Right ventricle myocardium superior (tissue), 1 donor: ENCODE measurements around the gene HDAC6. TPM values are rescaled to one million over a fixed set of nuclear protein-coding genes. Genes with fewer than 3 reads are reported as not detected.
"Not testable (repeated sequence)": the region's sequence is repeated elsewhere in the genome, so short reads cannot be mapped to it uniquely, and the experiment has no call there.

Experiments used
- ATAC-seq: fragments of 200-7000 bp; cut with Tn5 transposase; one replicate; pipeline ENCODE4 v1.9.1; 2020; ENCODE audit warnings: mild to moderate bottlenecking; ENCODE audit not compliant: poor library complexity
- DNase-seq: peaks from one replicate; pipeline ENCODE4 v3.0.0-alpha.2; 2020
- intact Hi-C: fragments of 100-400 bp; cut with DNase I; formaldehyde crosslinking; loops from one replicate; pipeline ENCODE4 v1.11.2; 2022
- total RNA-seq: library from RNA; stranded (reverse); fragmentation: NEBNext Ultra II Directional; extraction: Animal tissue kit (Norgen Biotek cat#: 25700); gene quantifications from one replicate; pipeline ENCODE4 v1.2.1, GENCODE V29; 2021
- donor health status: DM: no; HTN: yes; CAD: no; lungs with severe emphysema.

HDAC6 gene
- total RNA-seq, 1 donor from 2014 or later, result 35.3 TPM

DNA sequence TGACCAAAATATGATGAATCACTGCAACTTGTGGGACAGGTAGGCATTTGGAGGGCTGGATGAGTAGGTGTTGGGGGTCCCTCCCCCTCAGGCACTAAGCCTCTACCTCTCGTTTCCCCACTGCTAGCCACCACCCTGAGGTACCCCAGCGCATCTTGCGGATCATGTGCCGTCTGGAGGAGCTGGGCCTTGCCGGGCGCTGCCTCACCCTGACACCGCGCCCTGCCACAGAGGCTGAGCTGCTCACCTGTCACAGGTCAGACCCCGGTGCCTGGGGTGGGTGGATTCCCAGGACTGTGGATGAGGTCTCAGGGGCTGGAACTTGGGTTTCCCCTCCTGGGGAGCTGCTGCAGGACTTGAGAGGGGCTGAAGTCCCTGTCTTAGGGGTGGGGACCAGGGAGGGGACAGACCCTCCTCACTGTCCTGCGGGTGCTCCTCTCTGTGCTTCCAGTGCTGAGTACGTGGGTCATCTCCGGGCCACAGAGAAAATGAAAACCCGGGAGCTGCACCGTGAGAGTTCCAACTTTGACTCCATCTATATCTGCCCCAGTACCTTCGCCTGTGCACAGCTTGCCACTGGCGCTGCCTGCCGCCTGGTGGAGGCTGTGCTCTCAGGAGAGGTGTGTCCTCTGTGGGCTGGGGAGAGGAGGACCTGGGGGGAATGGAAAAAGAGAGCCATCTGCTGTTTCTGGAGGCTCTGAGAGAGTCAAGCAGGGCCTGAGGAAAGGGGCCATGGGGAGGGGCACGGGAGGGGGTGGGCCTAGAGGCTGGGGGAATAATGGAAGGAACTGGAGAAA lies 14.3 kb downstream of the HDAC6 start:
- ATAC-seq, result no peak
- intact Hi-C loops, result no loop called here
- no peak for DNase-seq

DNA sequence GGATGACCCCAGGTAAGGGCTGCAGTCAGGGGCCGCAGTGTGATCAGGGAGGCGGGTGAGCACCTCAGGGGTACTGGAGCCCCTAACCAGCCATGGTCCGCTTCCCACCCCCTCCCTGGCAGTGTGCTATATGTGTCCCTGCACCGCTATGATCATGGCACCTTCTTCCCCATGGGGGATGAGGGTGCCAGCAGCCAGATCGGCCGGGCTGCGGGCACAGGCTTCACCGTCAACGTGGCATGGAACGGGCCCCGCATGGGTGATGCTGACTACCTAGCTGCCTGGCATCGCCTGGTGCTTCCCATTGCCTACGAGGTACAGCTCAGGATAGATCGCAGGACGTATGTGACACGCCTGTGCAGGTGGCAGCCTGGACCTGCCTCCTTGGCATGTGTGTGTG lies 16.2 kb downstream of the HDAC6 start:
- intact Hi-C loops, result no loop called here
- DNase-seq (no peak), ATAC-seq (no peak)

DNA sequence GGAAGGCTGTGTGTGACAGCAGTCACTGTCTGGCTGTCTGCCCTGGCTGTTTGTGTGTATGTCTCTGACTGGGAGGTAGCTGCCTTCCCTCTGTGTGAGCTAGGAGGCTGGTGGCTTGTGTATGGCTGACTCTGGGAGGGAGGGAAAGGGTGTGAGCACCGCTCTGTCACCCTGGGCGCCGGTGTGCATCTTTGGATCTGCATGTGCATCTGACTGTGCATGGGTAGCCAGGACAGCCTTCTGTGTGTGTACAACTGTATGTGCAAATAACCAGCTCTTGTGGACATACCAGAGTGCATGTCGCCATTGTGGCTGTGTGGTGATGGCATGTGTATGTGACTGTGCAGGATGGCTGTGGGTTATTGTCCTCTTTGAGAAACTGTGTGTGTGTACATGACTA lies 17.0 kb downstream of the HDAC6 start:
- intact Hi-C loops, result no loop called here
- no peak for DNase-seq
- ATAC-seq, result no peak

DNA sequence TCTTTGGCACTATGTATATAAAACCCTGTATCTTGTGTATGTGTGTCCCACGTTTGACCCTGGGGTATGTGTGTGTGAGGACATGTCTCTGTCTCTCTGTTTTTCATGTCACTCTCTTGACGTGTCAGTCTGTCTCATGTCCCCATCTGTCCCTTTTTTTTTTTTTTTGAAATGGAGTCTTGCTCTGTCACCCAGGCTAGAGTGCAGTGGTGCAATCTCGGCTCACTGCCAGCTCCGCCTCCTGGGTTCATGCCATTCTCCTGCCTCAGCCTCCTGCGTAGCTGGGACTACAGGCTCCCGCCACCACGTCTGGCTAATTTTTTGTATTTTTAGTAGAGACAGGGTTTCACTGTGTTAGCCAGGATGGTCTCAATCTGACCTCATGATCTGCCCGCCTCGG lies 17.5 kb downstream of the HDAC6 start:
- intact Hi-C loops, ATAC-seq: not testable (repeated sequence)

DNA sequence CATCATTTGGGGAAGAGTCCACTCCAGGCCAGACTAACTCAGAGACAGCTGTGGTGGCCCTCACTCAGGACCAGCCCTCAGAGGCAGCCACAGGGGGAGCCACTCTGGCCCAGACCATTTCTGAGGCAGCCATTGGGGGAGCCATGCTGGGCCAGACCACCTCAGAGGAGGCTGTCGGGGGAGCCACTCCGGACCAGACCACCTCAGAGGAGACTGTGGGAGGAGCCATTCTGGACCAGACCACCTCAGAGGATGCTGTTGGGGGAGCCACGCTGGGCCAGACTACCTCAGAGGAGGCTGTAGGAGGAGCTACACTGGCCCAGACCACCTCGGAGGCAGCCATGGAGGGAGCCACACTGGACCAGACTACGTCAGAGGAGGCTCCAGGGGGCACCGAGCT lies 21.2 kb downstream of the HDAC6 start:
- intact Hi-C loops, result no loop called here
- DNase-seq, result no peak
- ATAC-seq, result no peak

More for the DNA sequence above, 17.5 kb downstream of the HDAC6 start:
- DNase-seq, result not testable (repeated sequence)

DNA sequence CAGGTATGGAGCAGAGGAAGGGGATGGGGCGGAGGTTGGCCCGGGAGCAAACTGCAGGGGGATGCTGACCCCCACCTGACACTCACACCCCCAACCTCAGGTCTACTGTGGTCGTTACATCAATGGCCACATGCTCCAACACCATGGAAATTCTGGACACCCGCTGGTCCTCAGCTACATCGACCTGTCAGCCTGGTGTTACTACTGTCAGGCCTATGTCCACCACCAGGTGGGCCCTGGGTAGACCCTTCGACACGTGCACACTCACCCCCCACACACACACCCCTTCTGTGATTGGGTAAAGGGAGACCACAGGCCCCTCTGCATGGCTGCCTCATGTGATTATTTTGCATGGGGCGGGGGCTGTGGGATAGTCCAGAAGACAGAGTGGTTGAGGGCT lies 22.2 kb downstream of the HDAC6 start:
- ATAC-seq (no peak), DNase-seq (no peak)
- intact Hi-C loops, result no loop called here

DNA sequence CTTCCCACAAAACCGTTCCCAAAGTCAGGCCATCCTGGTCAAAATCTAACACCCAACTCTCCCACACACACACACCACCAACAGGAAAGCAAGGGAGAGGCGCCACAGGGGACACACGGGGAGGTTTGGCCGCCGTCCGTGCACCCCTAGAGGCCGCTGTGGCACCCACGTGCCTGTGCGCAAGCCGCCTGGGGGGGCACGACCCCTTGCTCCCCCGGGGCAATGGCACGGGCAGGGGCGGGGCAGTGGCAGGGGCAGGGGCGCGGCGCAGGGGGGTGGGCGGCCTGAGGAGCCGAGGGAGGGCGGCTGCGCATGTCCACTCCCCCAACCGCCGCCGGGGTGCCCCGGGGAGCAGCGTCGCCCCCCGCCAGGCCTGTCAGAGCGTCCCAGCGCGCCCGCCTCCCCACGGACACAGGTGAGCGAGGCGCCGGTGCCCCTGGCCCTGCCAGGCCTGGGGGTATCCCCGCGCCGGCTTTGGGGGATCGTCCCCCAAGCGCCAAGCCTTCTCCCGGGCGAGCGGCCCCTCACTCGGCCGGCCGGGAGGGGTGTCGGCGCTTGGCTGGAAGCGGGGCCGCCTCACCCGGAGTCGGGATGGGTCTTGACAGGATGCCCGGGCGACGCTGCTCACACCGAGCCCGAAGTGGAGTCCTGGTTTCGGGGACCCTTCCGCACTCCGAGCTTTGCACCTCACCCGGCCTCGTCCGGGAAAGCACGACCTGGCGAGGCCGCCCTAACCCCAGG lies 24.4 kb downstream of the HDAC6 start, which contains the start of gene ERAS:
ERAS (plus strand) TSS at position 379 of the 741 bp plus-strand sequence. CDS start 2,611 bp downstream, outside the sequence.
- no peak for DNase-seq
- no peak for ATAC-seq
- intact Hi-C loops, result no loop called here

DNA sequence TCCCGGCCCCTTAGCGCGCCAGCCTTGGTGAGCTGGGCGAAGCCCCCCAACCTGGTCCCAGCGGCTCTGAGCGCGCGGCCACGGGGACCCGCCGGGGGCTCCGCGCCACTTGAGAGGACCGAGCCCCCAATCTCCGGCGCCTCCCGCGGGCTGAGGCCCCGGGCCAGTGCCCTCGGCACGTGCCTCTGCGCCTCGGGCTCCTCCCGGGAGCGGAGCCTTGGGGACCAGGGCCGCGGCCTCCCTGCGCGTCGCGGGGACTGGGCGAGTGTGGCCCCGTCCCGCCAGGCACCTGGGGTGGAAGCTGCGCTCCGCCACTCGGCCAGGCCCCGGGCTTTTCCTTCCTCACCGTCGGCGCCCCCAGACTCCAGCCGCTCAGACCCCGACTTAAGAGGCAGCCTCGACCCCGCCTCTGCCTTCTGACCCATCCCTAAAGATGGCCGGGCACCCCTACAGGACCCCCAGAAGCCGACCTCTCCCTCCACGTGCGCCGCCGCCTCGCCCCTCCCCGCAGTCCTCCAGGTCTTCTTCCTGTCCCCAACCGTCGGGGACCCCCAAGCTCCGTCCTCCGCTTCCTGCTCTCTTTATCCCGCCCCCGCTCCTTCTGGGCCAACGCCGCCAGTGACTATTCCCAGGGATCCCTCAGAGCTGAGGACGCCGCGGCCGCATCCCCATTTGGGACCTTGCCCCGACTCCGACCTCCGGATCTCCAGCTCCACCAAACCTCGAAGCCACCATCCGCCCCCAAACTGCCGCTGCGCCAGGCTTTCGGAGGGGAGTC lies 25.2 kb downstream of the HDAC6 start:
- DNase-seq, result no peak
- intact Hi-C loops, result no loop called here
- ATAC-seq, result no peak

DNA sequence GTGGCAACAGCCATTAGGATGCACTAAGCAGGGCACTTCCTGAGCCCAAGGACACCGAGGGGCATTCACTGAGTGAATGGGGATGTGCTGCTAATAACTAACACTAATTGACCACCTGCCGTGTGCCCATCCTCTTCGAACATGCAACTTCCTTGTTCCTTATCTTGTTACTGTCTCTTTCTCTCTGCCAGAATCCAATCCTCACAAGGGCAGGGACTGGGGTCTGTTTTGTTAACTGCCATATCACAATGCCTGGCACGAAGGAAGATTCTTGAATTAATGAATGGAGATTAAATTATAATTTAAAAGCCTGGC lies 25.7 kb downstream of the HDAC6 start:
- ATAC-seq (no peak), DNase-seq (no peak)
- intact Hi-C loops, result no loop called here

DNA sequence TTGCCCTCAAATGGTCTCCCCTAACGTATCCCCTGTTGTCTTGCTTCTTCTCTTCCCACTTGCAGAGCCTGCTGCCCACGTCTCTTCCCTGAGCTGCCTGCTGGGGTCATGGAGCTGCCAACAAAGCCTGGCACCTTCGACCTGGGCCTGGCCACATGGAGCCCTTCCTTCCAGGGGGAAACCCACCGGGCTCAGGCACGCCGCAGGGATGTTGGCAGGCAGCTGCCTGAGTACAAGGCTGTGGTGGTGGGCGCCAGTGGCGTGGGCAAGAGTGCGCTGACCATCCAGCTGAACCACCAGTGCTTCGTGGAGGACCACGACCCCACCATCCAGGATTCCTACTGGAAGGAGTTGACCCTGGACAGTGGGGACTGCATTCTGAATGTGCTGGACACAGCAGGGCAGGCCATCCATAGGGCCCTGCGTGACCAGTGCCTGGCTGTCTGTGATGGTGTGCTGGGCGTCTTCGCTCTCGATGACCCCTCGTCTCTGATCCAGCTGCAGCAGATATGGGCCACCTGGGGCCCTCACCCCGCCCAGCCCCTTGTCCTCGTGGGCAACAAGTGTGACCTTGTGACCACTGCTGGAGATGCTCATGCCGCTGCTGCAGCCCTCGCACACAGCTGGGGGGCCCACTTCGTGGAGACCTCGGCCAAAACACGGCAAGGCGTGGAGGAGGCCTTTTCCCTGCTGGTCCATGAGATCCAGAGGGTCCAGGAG lies 27.3 kb downstream of the HDAC6 start:
- no peak for ATAC-seq
- no peak for DNase-seq
- intact Hi-C loops, result no loop called here

DNA sequence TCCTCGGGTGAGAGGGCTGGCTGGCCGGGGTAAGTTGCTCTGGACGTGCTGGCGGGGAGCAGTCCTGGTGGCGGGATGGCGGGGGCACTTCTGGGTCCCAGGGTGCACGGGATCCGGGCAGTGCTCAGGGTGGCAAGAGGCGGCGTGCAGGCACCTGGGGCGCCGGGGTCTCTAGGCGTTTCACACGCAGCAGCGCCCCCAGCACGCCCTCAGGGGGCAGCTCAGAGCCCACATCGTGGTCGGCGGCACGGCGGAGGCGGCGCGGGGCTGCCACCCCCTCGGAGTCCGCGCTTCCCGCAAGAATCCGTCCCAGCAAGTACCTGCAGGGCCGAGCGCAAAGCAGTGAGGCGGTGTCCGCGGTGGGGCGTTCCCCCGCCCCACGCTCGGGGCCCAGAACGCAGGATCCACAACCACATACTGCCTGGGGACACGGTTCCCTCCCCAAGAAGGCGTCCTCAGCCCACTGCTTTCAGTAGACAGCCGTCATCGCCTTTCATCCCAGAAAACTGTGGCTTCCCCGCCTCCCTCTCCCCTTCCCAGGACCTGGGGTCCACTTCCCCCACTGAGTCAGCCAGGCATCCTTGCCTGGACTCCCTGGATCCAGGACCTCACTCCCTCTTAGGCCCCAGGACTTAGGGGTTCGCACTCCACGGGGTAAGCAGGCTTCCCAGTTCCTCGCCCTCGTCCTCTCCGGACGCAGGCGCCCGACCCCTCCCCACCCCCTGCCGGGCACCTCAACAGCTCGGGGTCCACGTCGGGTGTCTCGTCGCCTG lies 29.5 kb downstream of the HDAC6 start:
- intact Hi-C loops, result no loop called here
- ATAC-seq (no peak), DNase-seq (no peak)

DNA sequence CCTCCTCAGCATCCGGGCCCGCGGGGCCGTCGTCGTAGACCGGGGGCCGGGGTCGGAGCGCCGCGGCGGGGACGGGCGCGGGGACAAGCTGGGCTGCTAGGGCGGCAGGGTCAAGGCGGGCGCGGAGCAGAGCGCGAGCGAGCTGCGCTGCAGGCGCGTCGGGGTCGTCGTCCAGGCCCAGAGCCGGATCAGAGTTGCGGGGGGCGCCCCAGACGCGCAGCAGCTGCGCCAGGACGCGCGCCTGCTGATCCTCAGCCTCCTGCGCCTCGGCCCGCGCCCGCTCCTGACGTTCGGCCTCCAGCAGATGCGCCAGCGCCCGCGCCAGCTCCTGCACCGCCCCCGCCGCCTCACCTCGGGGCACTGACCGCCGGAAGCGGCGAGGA lies 30.0 kb downstream of the HDAC6 start:
- ATAC-seq (no peak), DNase-seq (no peak)
- intact Hi-C loops, result no loop called here

DNA sequence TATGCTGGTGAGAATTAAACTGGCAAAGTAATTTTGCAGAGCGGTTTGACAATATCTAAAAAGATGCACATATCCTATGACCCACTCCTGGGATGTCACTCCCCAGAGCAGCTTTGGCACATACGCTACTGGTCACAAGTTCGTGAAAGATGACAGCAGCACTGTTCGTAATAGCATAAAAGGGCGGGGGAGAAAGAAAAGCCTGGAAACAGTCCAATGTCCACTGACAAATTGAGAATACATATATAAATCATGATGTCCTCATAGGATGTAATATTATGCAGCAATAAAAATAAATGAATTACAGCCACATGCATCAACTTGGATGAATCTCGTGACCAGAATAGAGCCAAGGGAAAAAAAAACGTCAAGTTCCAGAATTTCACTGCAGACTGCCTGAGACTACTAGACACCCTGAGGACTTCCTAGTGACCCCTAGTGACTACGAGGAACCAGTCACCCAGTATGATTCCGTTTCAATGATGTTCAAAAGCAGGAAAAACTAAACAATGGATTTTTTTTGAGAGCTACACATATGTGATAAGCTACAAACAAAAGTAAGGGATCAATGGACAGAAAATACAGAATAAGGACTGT lies 31.8 kb downstream of the HDAC6 start:
- intact Hi-C loops, result no loop called here
- DNase-seq (no peak), ATAC-seq (no peak)

DNA sequence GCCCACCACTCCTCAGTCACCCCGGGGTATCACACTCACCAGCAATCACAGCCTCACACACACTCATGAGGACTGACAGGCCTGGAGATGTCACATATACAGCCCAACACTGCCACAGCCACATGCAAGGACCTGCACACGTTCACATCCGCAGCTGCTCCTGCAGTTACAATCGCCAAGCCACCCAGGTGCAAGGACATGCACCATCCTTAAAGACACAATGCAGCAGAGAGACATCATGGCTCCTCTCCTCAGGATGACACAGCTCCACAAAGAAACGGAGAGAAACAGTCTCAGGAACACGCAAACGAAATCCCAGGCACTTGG lies 32.5 kb downstream of the HDAC6 start:
- intact Hi-C loops, result no loop called here
- no peak for ATAC-seq

DNA sequence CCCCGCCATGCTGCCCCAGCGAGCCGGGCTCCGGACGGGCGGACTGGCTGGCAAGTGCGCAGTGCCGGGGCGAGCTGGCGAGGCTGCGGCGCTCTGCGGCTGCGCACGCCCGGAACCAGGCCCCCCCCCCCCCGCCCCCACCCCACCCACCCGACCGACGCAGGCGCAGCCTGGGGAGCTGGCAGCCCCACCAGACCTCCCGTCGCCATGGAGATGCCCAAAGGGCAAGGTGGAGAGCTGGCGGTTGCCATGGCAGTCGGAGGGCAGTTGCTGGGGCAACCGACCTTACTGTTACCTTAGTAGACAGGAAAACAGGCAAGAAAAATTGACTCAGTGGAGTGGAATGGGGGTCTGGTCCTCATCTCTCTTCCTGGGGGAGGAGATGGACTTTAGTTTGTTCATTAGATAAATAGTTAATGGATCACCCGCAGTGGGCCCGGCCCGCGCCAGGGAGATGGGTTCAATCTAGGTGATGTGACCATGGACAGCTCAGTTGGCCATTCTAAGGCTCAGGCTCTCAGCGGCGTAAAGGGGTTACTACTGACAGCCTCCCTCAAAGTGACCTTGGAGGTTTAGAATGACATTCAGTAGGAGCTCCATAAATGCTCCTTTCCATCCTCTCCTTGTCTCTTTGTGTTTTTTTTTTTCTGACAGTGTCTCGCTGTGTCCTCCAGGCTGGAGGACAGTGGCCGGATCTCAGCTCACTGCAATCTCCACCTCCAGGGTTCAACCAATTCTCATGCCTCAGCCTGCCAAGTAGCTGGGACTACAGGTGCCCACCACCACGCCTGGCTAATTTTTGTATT lies 33.9 kb downstream of the HDAC6 start, which contains the start of gene PCSK1N:
PCSK1N (minus strand) TSS at position 87 of the 806 bp plus-strand sequence; CDS start at position 9, 78 bp downstream.
- DNase-seq, result no peak
- no peak for ATAC-seq
- intact Hi-C loops, result no loop called here

More for the DNA sequence above, 32.5 kb downstream of the HDAC6 start:
- no peak for DNase-seq

DNA sequence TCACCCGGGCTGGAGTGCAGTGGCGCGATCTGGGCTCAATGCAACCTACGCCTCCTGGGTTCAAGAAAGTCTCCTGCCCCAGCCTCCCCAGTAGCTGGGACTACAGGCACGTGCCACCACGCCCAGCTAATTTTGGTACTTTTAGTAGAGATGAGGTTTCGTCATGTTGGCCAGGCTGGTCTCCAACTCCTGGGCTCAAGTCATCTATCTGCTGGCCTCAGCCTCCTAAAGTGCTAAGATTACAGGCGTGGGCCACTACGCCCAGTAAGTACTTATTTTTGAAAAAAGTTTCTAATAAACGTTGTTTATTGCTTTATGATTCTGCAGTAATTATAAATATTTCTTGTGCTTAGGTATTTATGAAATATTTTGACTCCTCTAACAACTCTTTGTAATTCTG lies 37.8 kb downstream of the HDAC6 start:
- DNase-seq (no peak), ATAC-seq (no peak)
- intact Hi-C loops, result no loop called here

DNA sequence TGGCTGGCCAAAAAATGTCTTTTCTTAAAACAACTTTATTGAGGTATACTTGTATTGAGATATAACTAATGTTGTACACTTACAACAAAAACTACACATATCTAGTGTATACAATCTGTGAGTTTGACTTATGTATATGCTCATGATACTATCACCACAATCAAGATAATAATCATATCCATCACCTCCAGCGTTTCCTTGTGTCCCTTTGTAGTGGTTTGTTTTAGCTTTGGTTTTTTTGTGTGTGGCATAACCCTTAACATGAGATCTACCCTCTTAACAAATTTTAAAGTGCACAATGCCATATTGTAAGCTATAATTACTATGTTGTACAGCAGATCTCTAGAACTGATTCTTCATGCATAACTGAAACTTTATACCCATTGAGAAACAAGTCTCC lies 47.0 kb downstream of the HDAC6 start:
- no peak for ATAC-seq

More for the DNA sequence above, 47.0 kb downstream of the HDAC6 start:
- no peak for DNase-seq
- intact Hi-C loops, result no loop called here
